KMS-11 (cell line): Measurements from ENCODE around the gene PLK3.
"Not testable (repeated sequence)": the region's sequence is repeated elsewhere in the genome, so short reads cannot be mapped to it uniquely, and the experiment has no call there.

ENCODE experiments used
- H2AFZ ChIP-seq: fragments of 200-600 bp; sonication (generic); 2 replicates; pipeline ENCODE4 v1.6.1; 2016; ENCODE audit warnings: antibody characterized with exemption, mixed run types, low read depth
- H3K27ac ChIP-seq: fragments of 200-600 bp; sonication (generic); 2 replicates; pipeline ENCODE4 v1.6.1; 2016; ENCODE audit warnings: mild to moderate bottlenecking, mixed run types
- H3K27me3 ChIP-seq: fragments of 200-600 bp; sonication (generic); 2 replicates; pipeline ENCODE4 v1.6.1; 2017; ENCODE audit warnings: mild to moderate bottlenecking, low read depth, mixed run types, moderate library complexity; ENCODE audit not compliant: insufficient read depth
- H3K36me3 ChIP-seq: fragments of 200-600 bp; sonication (generic); 2 replicates; pipeline ENCODE4 v1.6.1; 2017; ENCODE audit warnings: mild to moderate bottlenecking, mixed run types; ENCODE audit not compliant: insufficient read depth
- H3K4me1 ChIP-seq: fragments of 200-600 bp; sonication (generic); 2 replicates; pipeline ENCODE4 v1.6.1; 2016; ENCODE audit warnings: mild to moderate bottlenecking, low read depth, mixed run types; ENCODE audit not compliant: poor library complexity, severe bottlenecking
- H3K4me2 ChIP-seq: fragments of 200-600 bp; sonication (generic); 2 replicates; pipeline ENCODE4 v1.7.0; 2016; ENCODE audit warnings: mild to moderate bottlenecking, mixed run types
- H3K4me3 ChIP-seq: fragments of 200-600 bp; sonication (generic); IDR thresholded peaks from 2 replicates; pipeline ENCODE4 v1.6.1; 2017; ENCODE audit warnings: low read depth, low read length, mixed read lengths; ENCODE audit not compliant: insufficient read depth
- H3K79me2 ChIP-seq: fragments of 200-600 bp; sonication (generic); 2 replicates; pipeline ENCODE4 v1.6.1; 2016; ENCODE audit warnings: low read depth, mixed run types; ENCODE audit not compliant: insufficient read depth
- H3K9ac ChIP-seq: fragments of 200-600 bp; sonication (generic); 2 replicates; pipeline ENCODE4 v1.6.1; 2016; ENCODE audit warnings: mild to moderate bottlenecking, mixed run types
- H4K20me1 ChIP-seq: fragments of 200-600 bp; sonication (generic); 2 replicates; pipeline ENCODE4 v1.6.1; 2016; ENCODE audit warnings: mild to moderate bottlenecking, mixed run types; ENCODE audit not compliant: insufficient read depth
- TF ChIP-seq, protein P1 (sequence below): fragments of 200-600 bp; sonication (generic); conservative IDR thresholded peaks from 2 replicates; pipeline ENCODE4 v1.6.1; 2017; ENCODE audit warnings: low read depth, mild to moderate bottlenecking, antibody characterized with exemption, low read length, moderate library complexity, mixed read lengths

PLK3 gene

DNA sequence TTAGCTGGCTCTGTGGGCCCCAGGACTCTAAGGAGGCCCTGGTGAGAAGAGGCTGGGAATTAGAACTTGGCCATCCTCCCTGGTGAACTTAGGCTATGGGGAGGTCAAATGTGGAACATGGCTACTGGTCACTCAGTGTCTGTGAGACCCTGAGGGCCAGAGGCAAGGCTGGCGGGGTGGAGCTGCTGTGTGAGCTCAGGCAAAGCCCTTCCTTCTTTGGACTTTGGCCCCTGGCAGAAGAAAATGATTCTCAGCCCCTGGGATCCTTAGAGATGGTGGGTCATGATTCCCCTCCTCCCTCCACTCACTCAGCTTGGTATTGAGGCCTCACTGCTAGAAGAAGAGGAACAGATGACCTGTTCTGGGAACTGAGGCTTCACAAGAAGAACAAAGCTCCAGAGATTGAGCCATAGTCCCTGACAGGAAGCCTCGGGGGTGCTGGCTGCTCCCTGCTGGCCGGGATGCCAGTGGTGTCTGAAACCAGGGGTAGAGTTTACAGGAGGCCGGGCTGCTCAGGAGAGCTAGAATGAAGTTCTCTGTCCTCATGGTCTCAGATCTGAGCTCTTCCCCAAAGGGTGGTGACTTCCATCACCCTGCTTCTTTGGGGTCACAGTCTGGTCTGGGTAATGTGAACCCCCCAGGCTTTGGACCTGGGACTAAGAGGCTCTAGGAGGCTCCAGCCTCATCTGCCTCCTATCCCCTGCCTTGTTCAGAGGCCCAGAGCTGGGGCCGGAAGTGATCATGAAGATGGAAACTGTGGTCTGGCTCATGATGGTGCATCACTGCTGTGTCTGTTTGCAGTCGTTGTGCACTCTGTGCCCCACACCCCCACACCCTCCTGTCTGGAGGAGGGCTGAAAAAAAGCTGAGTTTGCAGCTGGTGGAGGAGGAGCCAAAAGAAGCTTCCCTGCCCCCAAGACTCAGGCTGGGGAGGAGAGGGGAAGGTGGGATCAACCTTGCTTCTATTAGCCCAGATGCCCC, 9.1 kb downstream of the PLK3 start:
- TF ChIP-seq, protein P1, sequence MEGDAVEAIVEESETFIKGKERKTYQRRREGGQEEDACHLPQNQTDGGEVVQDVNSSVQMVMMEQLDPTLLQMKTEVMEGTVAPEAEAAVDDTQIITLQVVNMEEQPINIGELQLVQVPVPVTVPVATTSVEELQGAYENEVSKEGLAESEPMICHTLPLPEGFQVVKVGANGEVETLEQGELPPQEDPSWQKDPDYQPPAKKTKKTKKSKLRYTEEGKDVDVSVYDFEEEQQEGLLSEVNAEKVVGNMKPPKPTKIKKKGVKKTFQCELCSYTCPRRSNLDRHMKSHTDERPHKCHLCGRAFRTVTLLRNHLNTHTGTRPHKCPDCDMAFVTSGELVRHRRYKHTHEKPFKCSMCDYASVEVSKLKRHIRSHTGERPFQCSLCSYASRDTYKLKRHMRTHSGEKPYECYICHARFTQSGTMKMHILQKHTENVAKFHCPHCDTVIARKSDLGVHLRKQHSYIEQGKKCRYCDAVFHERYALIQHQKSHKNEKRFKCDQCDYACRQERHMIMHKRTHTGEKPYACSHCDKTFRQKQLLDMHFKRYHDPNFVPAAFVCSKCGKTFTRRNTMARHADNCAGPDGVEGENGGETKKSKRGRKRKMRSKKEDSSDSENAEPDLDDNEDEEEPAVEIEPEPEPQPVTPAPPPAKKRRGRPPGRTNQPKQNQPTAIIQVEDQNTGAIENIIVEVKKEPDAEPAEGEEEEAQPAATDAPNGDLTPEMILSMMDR = no peak
- no peaks in the 10 kb centered on the region for H3K36me3 ChIP-seq
- H3K79me2 ChIP-seq = no peaks in the 10 kb centered on the region
- H3K4me3 ChIP-seq = no peak overlapping the region
- peak overlapping the region; percentile 90 for H3K27ac ChIP-seq
- H4K20me1 ChIP-seq = no peaks in the 10 kb centered on the region
- peak overlapping the region; percentile 40 for H3K9ac ChIP-seq
- peak overlapping the region; percentile 21; the same call in 1 of the 2 replicates for H2AFZ ChIP-seq
- no peaks in the 10 kb centered on the region for H3K27me3 ChIP-seq
- peak overlapping the region; percentile 56 for H3K4me2 ChIP-seq
- H3K4me1 ChIP-seq = peaks cover 63% of the 10 kb centered on the region

DNA sequence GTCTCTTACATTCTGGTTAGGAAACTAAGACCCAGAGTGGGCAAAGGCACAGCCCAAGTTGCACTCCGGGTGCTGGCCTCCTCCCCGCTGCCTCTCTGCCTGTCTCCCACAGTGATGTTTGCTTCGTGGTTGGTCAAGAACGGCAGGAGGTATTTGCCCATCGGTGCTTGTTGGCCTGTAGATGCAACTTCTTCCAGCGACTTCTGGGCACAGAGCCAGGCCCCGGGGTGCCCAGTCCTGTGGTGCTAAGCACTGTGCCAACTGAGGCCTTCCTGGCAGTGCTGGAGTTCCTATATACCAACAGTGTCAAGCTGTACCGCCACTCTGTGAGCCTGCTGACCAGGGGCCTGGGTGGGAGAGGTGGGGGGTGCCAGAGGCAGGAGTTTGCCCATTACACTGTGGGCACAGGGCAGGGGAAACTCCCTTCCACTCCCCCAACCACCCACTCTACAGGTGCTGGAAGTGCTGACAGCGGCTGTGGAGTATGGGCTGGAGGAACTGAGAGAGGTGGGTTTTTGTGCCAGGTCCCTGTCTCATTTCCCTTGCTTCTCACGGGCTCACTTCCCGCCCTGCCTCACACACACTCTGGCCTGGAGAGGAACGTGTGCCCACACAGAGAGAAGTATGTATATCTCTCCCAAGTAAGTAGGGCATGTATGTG, 10.1 kb downstream of the PLK3 start:
- peak overlapping the region; percentile 31; the same call in 1 of the 2 replicates for H3K9ac ChIP-seq
- H3K4me1 ChIP-seq = peaks cover 63% of the 10 kb centered on the region
- TF ChIP-seq, protein P1 = no peak
- H3K36me3 ChIP-seq = no peaks in the 10 kb centered on the region
- H3K27ac ChIP-seq = peak overlapping the region; percentile 90
- peak overlapping the region; percentile 56 for H3K4me2 ChIP-seq
- no peaks in the 10 kb centered on the region for H3K27me3 ChIP-seq
- peak overlapping the region; percentile 21; the same call in 1 of the 2 replicates for H2AFZ ChIP-seq
- H3K79me2 ChIP-seq = no peaks in the 10 kb centered on the region
- H4K20me1 ChIP-seq = no peaks in the 10 kb centered on the region
- H3K4me3 ChIP-seq = no peak overlapping the region

DNA sequence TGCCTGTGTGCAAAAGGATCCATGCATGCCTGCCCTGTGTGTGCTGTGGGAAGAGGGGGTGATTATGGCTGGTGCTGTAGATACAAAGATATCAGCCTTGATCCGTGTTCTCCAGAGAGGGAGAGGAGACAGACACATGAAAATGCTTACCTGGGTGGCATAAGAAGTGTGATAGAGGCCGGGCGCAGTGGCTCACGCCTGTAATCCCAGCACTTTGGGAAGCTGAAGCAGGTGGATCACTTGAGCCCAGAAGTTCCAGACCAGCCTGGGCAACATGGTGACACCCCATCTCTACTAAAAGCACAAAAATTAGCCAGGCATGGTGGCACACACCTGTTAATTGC, 10.6 kb downstream of the PLK3 start:
- not testable (repeated sequence) for H3K36me3 ChIP-seq, H3K79me2 ChIP-seq, H4K20me1 ChIP-seq, H3K4me3 ChIP-seq, H3K27me3 ChIP-seq
- Histone ChIP-seq H3K4me1 (peaks cover 63% of the 10 kb centered on the region), H3K9ac (peak overlapping the region; percentile 31; the same call in 1 of the 2 replicates), H2AFZ (peak overlapping the region; percentile 21; the same call in 1 of the 2 replicates), H3K27ac (peak overlapping the region; percentile 90), H3K4me2 (peak overlapping the region; percentile 56)

DNA sequence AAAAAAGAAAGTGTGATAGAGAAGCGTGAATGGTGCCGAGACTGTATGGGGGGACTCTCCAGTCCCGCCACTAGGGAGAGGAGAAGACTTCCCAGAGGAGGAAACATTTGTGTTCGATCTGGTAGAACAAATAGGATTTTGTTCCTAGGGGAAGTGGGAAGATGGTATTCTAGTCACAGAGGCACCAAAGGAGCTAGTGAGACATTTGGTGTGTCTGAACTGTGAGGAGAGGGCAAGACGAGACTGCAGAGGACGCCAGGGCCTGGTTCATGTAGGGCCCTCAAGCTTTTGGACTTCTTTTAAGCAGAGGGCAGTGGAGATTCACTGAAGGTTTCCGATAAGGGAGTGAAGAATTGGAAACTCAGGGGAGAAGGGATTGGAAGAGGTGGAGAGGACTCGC, 11.1 kb downstream of the PLK3 start:
- Histone ChIP-seq H3K27ac (peak overlapping the region; percentile 90; the same call in 1 of the 2 replicates), H4K20me1 (no peaks in the 10 kb centered on the region), H2AFZ (no peak overlapping the region), H3K27me3 (no peaks in the 10 kb centered on the region), H3K9ac (no peak overlapping the region), H3K4me1 (peaks cover 60% of the 10 kb centered on the region), H3K4me3 (no peak overlapping the region), H3K36me3 (no peaks in the 10 kb centered on the region), H3K4me2 (no peak overlapping the region), H3K79me2 (no peaks in the 10 kb centered on the region)
- TF ChIP-seq, protein P1 = no peak
